Nephron (organoid): ENCODE measurements around the gene RAB8A.

ENCODE experiments used
- H3K27ac Mint-ChIP-seq, 3 experiments: 2 replicates each; pipeline ENCODE4 v1.8.0; 2020; ENCODE audit warnings: mixed read lengths in 3 of 3, mild to moderate bottlenecking in 2 of 3, moderate library complexity in 1 of 3
- H3K27me3 Mint-ChIP-seq: 2 replicates; pipeline ENCODE4 v1.8.0; 2021; ENCODE audit warnings: low read depth, mild to moderate bottlenecking, moderate library complexity, mixed read lengths
- H3K36me3 Mint-ChIP-seq: 2 replicates; pipeline ENCODE4 v1.8.0; 2020; ENCODE audit warnings: low read depth, mixed read lengths
- H3K4me1 Mint-ChIP-seq: 2 replicates; pipeline ENCODE4 v1.8.0; 2020; ENCODE audit warnings: mixed read lengths
- H3K4me3 Mint-ChIP-seq, 3 experiments: 2 replicates each; pipeline ENCODE4 v1.8.0; 2020; ENCODE audit warnings: mild to moderate bottlenecking in 3 of 3, mixed read lengths in 3 of 3, moderate library complexity in 2 of 3
- H3K9me3 Mint-ChIP-seq: 2 replicates; pipeline ENCODE4 v1.8.0; 2020; ENCODE audit warnings: mixed read lengths
- CTCF ChIP-seq, 3 experiments: fragments of 200-600 bp; sonication (generic); IDR thresholded peaks; one replicate each; pipeline ENCODE4 v1.5.0; 2021; ENCODE audit warnings: antibody characterized with exemption in 3 of 3; ENCODE audit not compliant: unreplicated experiment in 3 of 3

Gene RAB8A

DNA sequence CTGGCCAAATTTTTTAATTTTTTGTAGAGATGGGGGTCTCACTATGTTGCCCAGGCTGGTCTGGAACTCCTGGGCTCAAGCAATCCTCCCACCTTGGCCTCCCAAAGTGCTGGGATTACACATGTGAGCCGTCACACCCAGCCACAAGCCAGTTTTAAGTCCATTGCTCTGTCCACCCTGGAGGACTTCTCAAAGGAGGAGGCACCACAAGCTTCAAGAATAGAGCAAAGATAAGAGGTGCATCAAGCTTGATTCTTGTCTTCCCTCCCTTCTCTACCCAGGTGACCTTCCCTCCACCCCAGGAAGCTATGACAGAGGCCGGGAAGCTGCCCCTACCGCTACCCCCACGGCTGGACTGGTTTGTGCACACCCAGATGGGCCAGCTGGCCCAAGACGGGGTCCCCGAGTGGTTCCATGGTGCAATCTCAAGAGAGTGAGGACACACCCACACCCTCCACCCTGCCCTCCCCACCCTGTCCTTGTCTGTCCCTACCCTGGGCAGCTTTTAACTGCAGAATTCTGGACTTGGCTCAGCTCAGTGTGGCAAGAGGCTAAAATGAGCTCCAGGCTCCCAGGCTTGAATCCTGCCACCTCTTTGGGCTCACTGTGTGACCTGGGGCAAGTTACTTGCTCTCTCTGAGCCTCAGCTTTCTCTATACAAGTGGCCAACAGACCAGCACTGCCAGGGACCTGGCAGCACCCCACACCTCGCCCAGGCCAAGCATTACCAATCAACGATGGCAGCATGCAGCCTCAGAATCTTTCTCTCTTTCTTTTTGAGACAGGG is 36.9 kb downstream of the RAB8A start:
- Mint-ChIP-seq H3K27ac (no peak overlapping the region), H3K4me1 (no peaks in the 10 kb centered on the region), H3K4me3 (no peak overlapping the region), H3K9me3 (no peaks in the 10 kb centered on the region), H3K36me3 (no peaks in the 10 kb centered on the region), H3K27me3 (peaks cover 6% of the 10 kb centered on the region)
- TF ChIP-seq CTCF (IDR thresholded peaks at IDR 0.05; ENCODE audit: unreplicated experiment in 3 of 3) = no peak

- H3K4me1 Mint-ChIP-seq = no peaks in the 10 kb centered on the region
- H3K4me3 Mint-ChIP-seq = no peak overlapping the region
- H3K36me3 Mint-ChIP-seq = no peaks in the 10 kb centered on the region
- H3K27ac Mint-ChIP-seq = no peak overlapping the region
- no peaks in the 10 kb centered on the region for H3K27me3 Mint-ChIP-seq
- H3K9me3 Mint-ChIP-seq = no peaks in the 10 kb centered on the region
- no peak for TF ChIP-seq CTCF (IDR thresholded peaks at IDR 0.05; ENCODE audit: unreplicated experiment in 3 of 3)
Measured at GRCh38 chr19:16153582-16154336, 42.1 kb downstream of the RAB8A start.

GRCh38 chr19:16154557-16154956 is 42.9 kb downstream of the RAB8A start:
- no peak for TF ChIP-seq CTCF (IDR thresholded peaks at IDR 0.05; ENCODE audit: unreplicated experiment in 3 of 3)
- H3K4me1 Mint-ChIP-seq = no peaks in the 10 kb centered on the region
- H3K27me3 Mint-ChIP-seq = no peaks in the 10 kb centered on the region
- no peak overlapping the region for H3K27ac Mint-ChIP-seq
- no peaks in the 10 kb centered on the region for H3K36me3 Mint-ChIP-seq
- no peak overlapping the region for H3K4me3 Mint-ChIP-seq
- no peaks in the 10 kb centered on the region for H3K9me3 Mint-ChIP-seq

DNA sequence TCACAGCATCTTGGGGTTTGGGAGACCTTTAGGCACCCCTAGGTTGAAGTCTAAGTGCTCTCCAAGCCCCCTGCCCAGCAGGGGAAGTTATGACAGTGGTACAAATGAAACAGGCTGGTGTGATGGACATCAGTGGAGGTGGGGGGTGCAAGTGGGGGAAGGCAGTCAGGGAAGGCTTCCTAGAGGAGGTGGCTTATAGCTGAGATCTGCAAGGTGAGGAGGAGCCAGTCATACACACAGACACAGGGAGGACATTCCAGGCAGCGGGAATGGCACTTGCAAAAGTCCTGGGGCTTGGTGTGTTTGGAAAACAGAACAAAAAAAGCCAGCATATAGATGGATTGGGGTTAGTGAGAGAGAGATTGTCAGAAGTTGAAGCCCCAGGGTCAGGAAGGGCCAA is 43.4 kb downstream of the RAB8A start:
- no peak for TF ChIP-seq CTCF (IDR thresholded peaks at IDR 0.05; ENCODE audit: unreplicated experiment in 3 of 3)
- H3K4me3 Mint-ChIP-seq = no peak overlapping the region
- no peaks in the 10 kb centered on the region for H3K4me1 Mint-ChIP-seq
- no peaks in the 10 kb centered on the region for H3K9me3 Mint-ChIP-seq
- no peaks in the 10 kb centered on the region for H3K36me3 Mint-ChIP-seq
- no peaks in the 10 kb centered on the region for H3K27me3 Mint-ChIP-seq
- no peak overlapping the region for H3K27ac Mint-ChIP-seq

GRCh38 chr19:16156904-16157303 is 45.2 kb downstream of the RAB8A start:
- H3K4me1 Mint-ChIP-seq = no peaks in the 10 kb centered on the region
- no peaks in the 10 kb centered on the region for H3K9me3 Mint-ChIP-seq
- H3K27me3 Mint-ChIP-seq = peaks cover 8% of the 10 kb centered on the region
- no peaks in the 10 kb centered on the region for H3K36me3 Mint-ChIP-seq
- no peak overlapping the region for H3K27ac Mint-ChIP-seq
- no peak overlapping the region for H3K4me3 Mint-ChIP-seq
- TF ChIP-seq CTCF (IDR thresholded peaks at IDR 0.05; ENCODE audit: unreplicated experiment in 3 of 3) = no peak
